Measurements from ENCODE around the gene TRIAP1. TPM values are rescaled to one million over a fixed set of nuclear protein-coding genes. Genes with fewer than 3 reads are reported as not detected.

TRIAP1 gene
- total and polyA plus RNA-seq, 3 experiments from 2014 or later: 51.6 to 88.1 (median 87.0) TPM

DNA sequence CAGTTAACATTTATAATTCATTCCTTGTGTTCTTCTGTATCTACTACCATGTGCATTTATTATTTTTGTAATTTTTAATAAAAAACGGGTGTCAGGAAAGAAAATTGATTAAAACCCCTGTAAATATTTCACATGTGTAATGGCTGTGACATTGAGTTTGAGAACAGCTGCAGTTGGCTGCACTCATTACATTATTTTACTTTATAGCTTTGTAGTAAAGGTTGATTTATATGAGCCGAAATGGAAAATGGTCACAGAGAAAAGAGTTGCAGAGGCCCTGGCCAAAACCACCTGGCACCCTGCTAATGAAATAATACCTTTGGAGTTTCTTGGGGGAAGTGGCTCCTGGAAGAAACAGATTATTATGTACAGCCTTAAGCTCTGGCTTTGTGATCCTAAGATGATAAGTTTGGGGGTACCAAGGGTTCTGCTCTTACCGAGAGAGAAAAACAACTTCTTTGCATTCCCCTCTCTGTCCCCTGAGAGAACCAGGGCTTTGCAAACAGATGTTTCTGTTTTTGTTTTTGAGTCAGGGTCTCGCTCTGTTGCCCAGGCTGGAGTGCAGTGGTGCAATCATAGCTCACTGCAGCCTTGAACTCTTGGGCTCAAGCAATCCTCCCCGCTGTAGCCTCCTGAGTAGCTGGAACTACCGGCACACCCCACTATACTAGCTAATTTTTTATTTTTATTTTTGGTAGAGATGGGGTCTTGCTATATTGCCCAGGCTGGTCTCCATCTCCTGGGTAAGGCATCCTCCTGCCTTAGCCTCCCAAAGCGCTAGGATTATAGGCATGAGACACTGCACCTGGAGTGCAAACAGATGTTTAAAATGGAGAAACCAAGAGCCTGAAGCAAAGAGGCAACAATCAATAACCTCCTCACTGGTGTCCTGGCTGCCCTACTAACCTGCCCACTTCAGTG lies 40.0 kb upstream of the TRIAP1 start:
- peaks cover 0 to 4% (median 1%) of the 10 kb centered on the region in 3 donors for H3K36me3 Mint-ChIP-seq
- H3K27me3 ChIP-seq (ENCODE audit: insufficient read depth, low read length, poor library complexity, severe bottlenecking): no peaks in the 10 kb centered on the region
- no peak overlapping the region for H3K4me3 Mint-ChIP-seq
- H3K27me3 Mint-ChIP-seq: no peaks in the 10 kb centered on the region
- no peaks in the 10 kb centered on the region for H3K9me3 Mint-ChIP-seq
- no peaks in the 10 kb centered on the region for H3K9me3 ChIP-seq (ENCODE audit: low read length)
- H3K36me3 ChIP-seq (ENCODE audit: insufficient read depth, low read length): no peaks in the 10 kb centered on the region
- H3K4me1 Mint-ChIP-seq: peaks cover 9 to 22% (median 18%) of the 10 kb centered on the region in 3 donors
- ChIA-PET POLR2A (interaction anchor here (0.8 kb wide), 1 partner anchor 43 kb away, joined by 4 read pairs; the partner anchor contains the start of gene COQ5), CTCF (interaction anchor here (1.0 to 2.3 kb wide), 2 partner anchors 16 to 38 kb away, joined by 3 to 5 read pairs; partner anchors contain the start of gene SRSF9)
- H3K4me3 ChIP-seq (ENCODE audit: low read length): no peak overlapping the region
- peaks cover 8% of the 10 kb centered on the region for H3K4me1 ChIP-seq (ENCODE audit: insufficient read depth, low read length)
- no peak overlapping the region for H3K27ac ChIP-seq (ENCODE audit: low read depth, low read length)
- DNase-seq: no peak
- H3K27ac Mint-ChIP-seq: no peak overlapping the region

DNA sequence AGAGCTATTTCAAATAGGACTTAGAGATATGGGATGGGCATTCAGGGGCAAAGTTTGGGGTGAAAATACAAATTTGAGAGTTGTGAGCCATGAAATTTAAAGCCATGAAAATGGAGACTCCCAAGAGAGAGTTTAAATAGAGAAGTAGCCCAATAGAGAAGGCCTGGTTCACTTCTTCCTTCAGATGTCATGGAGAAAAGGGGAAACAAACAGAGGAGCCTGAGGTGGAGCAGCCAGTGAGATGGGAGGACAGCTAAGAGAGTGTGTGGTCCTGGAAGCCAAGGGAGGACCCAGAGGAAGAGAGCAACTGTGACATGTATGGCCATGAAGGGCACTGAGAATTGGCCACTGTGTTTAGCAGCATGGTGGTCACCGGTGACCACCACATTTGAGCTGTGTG lies 37.4 kb upstream of the TRIAP1 start:
- CTCF ChIA-PET: interaction anchor here (0.9 to 1.6 kb wide), 2 partner anchors 11 to 45 kb away, joined by 3 read pairs; partner anchors contain the start of gene COQ5
- no peaks in the 10 kb centered on the region for H3K9me3 Mint-ChIP-seq
- no peak for DNase-seq
- Histone ChIP-seq H3K4me1 (ENCODE audit: insufficient read depth, low read length) (peaks cover 25% of the 10 kb centered on the region), H3K4me3 (ENCODE audit: low read length) (no peak overlapping the region), H3K27ac (ENCODE audit: low read depth, low read length) (no peak overlapping the region), H3K27me3 (ENCODE audit: insufficient read depth, low read length, poor library complexity, severe bottlenecking) (no peaks in the 10 kb centered on the region), H3K36me3 (ENCODE audit: insufficient read depth, low read length) (no peaks in the 10 kb centered on the region), H3K9me3 (ENCODE audit: low read length) (no peaks in the 10 kb centered on the region)
- peak overlapping the region in 3 of 8 donors; percentile 7 to 44 (median 13) for H3K27ac Mint-ChIP-seq
- peaks cover 0 to 3% (median 0%) of the 10 kb centered on the region in 3 donors for H3K36me3 Mint-ChIP-seq
- H3K27me3 Mint-ChIP-seq: no peaks in the 10 kb centered on the region
- H3K4me3 Mint-ChIP-seq: no peak overlapping the region
- H3K4me1 Mint-ChIP-seq: peaks cover 28 to 41% (median 37%) of the 10 kb centered on the region in 3 donors
- POLR2A ChIA-PET: interaction anchor here (0.6 kb wide), 1 partner anchor 28 kb away, joined by 4 read pairs; no protein-coding TSS in a partner anchor

DNA sequence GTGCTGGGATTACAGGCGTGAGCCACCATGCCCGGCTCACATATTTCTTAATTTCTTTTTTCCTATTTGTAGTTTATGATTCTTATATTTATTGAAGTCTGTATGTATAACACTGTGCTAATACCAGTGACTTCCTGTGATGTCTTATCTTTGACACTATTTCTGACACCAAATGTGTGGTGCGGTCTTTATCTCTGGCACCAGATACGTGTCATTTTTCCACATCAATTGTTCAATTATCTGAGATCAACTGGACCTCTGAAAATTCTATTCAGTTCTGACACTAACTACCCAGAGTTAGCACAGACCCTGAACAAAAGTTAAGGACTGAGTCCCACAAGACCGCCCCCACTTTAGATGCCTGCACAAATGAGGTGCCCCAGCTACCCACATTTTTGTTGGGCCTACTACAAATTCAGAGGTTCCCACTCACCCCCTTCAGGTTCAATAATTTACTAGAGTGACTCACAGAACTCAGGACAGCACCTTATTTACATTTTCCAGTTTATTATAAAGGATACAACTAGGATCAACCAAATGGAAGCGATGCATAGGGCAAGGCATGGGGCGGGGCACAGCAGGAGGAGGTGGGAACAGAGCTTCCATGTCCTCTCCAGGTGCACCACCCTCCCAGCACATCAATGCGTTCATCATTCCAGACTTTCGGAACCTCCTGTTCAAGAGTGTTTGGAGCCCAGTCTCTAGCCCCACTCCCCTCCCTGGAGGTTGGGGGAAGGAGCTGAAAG lies 35.0 kb upstream of the TRIAP1 start:
- H3K27ac ChIP-seq (ENCODE audit: low read depth, low read length): peak overlapping the region; percentile 14
- H3K36me3 Mint-ChIP-seq: peaks cover 0 to 3% (median 0%) of the 10 kb centered on the region in 3 donors
- H3K4me3 Mint-ChIP-seq: peak overlapping the region; percentile 34 to 90 (median 81)
- no peaks in the 10 kb centered on the region for H3K9me3 ChIP-seq (ENCODE audit: low read length)
- no peaks in the 10 kb centered on the region for H3K9me3 Mint-ChIP-seq
- POLR2A ChIA-PET: no interaction called here
- H3K27ac Mint-ChIP-seq: peak overlapping the region; percentile 65 to 98 (median 89)
- no peaks in the 10 kb centered on the region for H3K27me3 ChIP-seq (ENCODE audit: insufficient read depth, low read length, poor library complexity, severe bottlenecking)
- H3K27me3 Mint-ChIP-seq: no peaks in the 10 kb centered on the region
- CTCF ChIA-PET: interaction anchor here (1.4 to 2.3 kb wide), 2 partner anchors 10 to 11 kb away, joined by 3 to 7 read pairs; partner anchors contain the start of gene SRSF9
- peaks cover 25% of the 10 kb centered on the region for H3K4me1 ChIP-seq (ENCODE audit: insufficient read depth, low read length)
- H3K36me3 ChIP-seq (ENCODE audit: insufficient read depth, low read length): no peaks in the 10 kb centered on the region
- H3K4me3 ChIP-seq (ENCODE audit: low read length): no peak overlapping the region
- peak in 3 of 5 donors; percentile 17 to 67 (median 53) for DNase-seq
- H3K4me1 Mint-ChIP-seq: peaks cover 30 to 39% (median 37%) of the 10 kb centered on the region in 3 donors

DNA sequence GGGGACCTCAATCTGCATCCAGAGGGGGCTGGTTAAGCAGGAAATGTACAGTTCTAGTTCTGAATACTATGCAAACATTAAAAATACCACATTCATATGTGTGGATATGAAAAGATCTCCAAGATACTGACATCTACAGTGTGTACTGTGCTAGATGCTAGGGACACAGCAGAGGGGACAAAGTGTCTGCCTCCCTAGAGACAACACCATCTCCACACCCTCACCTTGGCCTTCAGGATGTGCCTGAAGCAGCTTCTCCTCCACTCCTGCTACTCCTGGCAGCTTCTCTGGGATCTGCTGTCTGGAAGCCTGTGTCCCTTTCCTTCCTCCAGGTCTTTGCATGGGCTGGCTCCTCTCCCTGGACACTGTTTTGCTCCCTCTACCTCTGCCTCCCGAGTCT lies 34.0 kb upstream of the TRIAP1 start:
- Mint-ChIP-seq H3K4me1 (peaks cover 33 to 39% (median 37%) of the 10 kb centered on the region in 3 donors), H3K4me3 (peak overlapping the region in 4 of 7 donors; percentile 26 to 83 (median 74)), H3K27me3 (no peaks in the 10 kb centered on the region), H3K27ac (peak overlapping the region; percentile 20 to 98 (median 86)), H3K36me3 (peaks cover 0 to 3% (median 0%) of the 10 kb centered on the region in 3 donors), H3K9me3 (no peaks in the 10 kb centered on the region)
- no peak for DNase-seq
- ChIA-PET CTCF (interaction anchor here (1.4 to 2.3 kb wide), 2 partner anchors 10 to 11 kb away, joined by 3 to 7 read pairs; partner anchors contain the start of gene SRSF9), POLR2A (no interaction called here)
- H3K36me3 ChIP-seq (ENCODE audit: insufficient read depth, low read length): no peaks in the 10 kb centered on the region
- H3K4me1 ChIP-seq (ENCODE audit: insufficient read depth, low read length): peaks cover 25% of the 10 kb centered on the region
- H3K9me3 ChIP-seq (ENCODE audit: low read length): no peaks in the 10 kb centered on the region
- H3K27me3 ChIP-seq (ENCODE audit: insufficient read depth, low read length, poor library complexity, severe bottlenecking): no peaks in the 10 kb centered on the region
- H3K4me3 ChIP-seq (ENCODE audit: low read length): no peak overlapping the region
- H3K27ac ChIP-seq (ENCODE audit: low read depth, low read length): peak overlapping the region; percentile 3

DNA sequence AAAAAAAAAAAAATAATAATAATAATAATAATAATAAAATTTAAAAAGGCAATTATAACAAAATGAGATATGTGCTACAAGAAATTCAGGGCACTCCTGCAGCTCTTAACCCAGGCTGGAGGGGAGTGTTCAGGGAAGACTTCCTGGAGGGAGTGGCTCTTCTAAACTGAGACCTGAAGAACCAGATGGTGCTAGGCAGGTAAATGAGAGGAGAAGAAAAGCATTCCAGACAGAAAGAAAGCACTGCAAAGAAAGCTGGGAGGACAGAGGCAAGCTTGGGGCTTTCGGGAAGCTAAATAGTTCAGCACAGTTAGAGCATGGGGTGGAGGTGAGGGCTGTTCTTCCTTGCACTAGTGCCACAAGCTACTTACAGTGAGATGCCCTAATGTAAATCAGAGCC lies 33.3 kb upstream of the TRIAP1 start:
- no peaks in the 10 kb centered on the region for H3K9me3 Mint-ChIP-seq
- DNase-seq: no peak
- H3K36me3 Mint-ChIP-seq: peaks cover 0 to 3% (median 0%) of the 10 kb centered on the region in 3 donors
- no peaks in the 10 kb centered on the region for H3K27me3 Mint-ChIP-seq
- Histone ChIP-seq H3K36me3 (ENCODE audit: insufficient read depth, low read length) (no peaks in the 10 kb centered on the region), H3K27ac (ENCODE audit: low read depth, low read length) (no peak overlapping the region), H3K9me3 (ENCODE audit: low read length) (no peaks in the 10 kb centered on the region), H3K4me1 (ENCODE audit: insufficient read depth, low read length) (peaks cover 25% of the 10 kb centered on the region), H3K4me3 (ENCODE audit: low read length) (no peak overlapping the region), H3K27me3 (ENCODE audit: insufficient read depth, low read length, poor library complexity, severe bottlenecking) (no peaks in the 10 kb centered on the region)
- H3K4me1 Mint-ChIP-seq: peaks cover 33 to 42% (median 37%) of the 10 kb centered on the region in 3 donors
- peak overlapping the region in 7 of 8 donors; percentile 12 to 94 (median 74) for H3K27ac Mint-ChIP-seq
- CTCF ChIA-PET: interaction anchor here (0.6 to 1.2 kb wide), 4 partner anchors 10 to 72 kb away, joined by 3 to 4 read pairs (median 3); no protein-coding TSS in a partner anchor
- peak overlapping the region in 4 of 7 donors; percentile 55 to 83 (median 66) for H3K4me3 Mint-ChIP-seq
- POLR2A ChIA-PET: no interaction called here

DNA sequence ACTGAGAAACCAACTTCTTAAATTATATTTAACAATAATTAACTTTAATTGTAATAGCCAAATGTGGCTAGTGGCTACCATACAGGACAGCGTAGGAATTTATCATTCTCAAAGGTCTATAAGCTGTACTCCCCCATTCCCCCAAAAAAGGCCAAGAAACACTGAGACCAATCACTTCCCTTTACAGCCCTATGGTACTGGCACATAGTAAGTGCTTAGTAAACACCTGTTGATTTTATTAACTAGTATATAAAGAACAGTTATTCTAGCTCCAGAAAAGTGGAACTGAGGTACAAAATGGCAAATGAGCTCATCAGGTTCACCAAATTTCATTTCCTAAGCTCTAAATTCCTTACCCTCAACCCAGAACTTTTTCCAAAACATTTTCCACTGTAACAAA lies 29.5 kb upstream of the TRIAP1 start:
- POLR2A ChIA-PET: no interaction called here

DNA sequence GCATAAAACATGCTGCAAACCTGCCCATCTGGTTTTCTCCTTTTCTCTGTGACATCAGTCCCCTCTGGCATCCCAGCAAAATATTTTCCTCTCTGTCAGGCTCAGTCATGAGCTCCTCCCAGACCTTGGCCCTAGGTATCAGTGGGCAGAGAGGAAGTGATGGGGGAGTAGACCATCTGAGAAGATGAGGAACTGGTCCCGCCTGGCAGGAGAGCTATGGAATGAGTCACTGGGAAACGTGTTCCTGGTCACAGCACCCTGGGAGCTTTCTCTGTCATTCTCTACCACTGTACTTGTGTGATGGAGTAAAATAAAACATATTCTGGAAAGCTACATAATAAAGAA lies 28.4 kb upstream of the TRIAP1 start:
- no peak for DNase-seq
- Histone ChIP-seq H3K4me1 (ENCODE audit: insufficient read depth, low read length) (peaks cover 18% of the 10 kb centered on the region), H3K27ac (ENCODE audit: low read depth, low read length) (no peak overlapping the region), H3K9me3 (ENCODE audit: low read length) (no peaks in the 10 kb centered on the region), H3K36me3 (ENCODE audit: insufficient read depth, low read length) (no peaks in the 10 kb centered on the region), H3K27me3 (ENCODE audit: insufficient read depth, low read length, poor library complexity, severe bottlenecking) (no peaks in the 10 kb centered on the region), H3K4me3 (ENCODE audit: low read length) (no peak overlapping the region)
- H3K9me3 Mint-ChIP-seq: no peaks in the 10 kb centered on the region
- ChIA-PET CTCF (interaction anchor here (0.9 to 1.6 kb wide), 3 partner anchors 22 to 35 kb away, joined by 3 to 5 read pairs (median 4); no protein-coding TSS in a partner anchor), POLR2A (interaction anchor here (0.6 kb wide), 1 partner anchor 565 kb away, joined by 4 read pairs; no protein-coding TSS in a partner anchor)
- peaks cover 24 to 36% (median 24%) of the 10 kb centered on the region in 3 donors for H3K4me1 Mint-ChIP-seq
- H3K36me3 Mint-ChIP-seq: peaks cover 0 to 3% (median 0%) of the 10 kb centered on the region in 3 donors
- no peak overlapping the region for H3K4me3 Mint-ChIP-seq
- no peaks in the 10 kb centered on the region for H3K27me3 Mint-ChIP-seq
- H3K27ac Mint-ChIP-seq: peak overlapping the region in 1 of 8 donors; percentile 0

More for the DNA sequence above, 29.5 kb upstream of the TRIAP1 start:
- Histone ChIP-seq H3K36me3 (ENCODE audit: insufficient read depth, low read length) (no peaks in the 10 kb centered on the region), H3K27ac (ENCODE audit: low read depth, low read length) (no peak overlapping the region), H3K27me3 (ENCODE audit: insufficient read depth, low read length, poor library complexity, severe bottlenecking) (no peaks in the 10 kb centered on the region), H3K4me1 (ENCODE audit: insufficient read depth, low read length) (peaks cover 23% of the 10 kb centered on the region), H3K4me3 (ENCODE audit: low read length) (no peak overlapping the region), H3K9me3 (ENCODE audit: low read length) (no peaks in the 10 kb centered on the region)
- peaks cover 29 to 39% (median 29%) of the 10 kb centered on the region in 3 donors for H3K4me1 Mint-ChIP-seq
- no peak overlapping the region for H3K4me3 Mint-ChIP-seq
- no peaks in the 10 kb centered on the region for H3K9me3 Mint-ChIP-seq
- DNase-seq: no peak
- H3K27me3 Mint-ChIP-seq: no peaks in the 10 kb centered on the region
- H3K27ac Mint-ChIP-seq: no peak overlapping the region
- CTCF ChIA-PET: interaction anchor here (0.9 to 1.6 kb wide), 3 partner anchors 21 to 46 kb away, joined by 3 to 5 read pairs (median 3); no protein-coding TSS in a partner anchor
- H3K36me3 Mint-ChIP-seq: no peaks in the 10 kb centered on the region
